ENCODE results near the gene SH3BGRL2. TPM values are rescaled to one million over a fixed set of nuclear protein-coding genes. Genes with fewer than 3 reads are reported as not detected.
A peak's percentile ranks its signal among the peaks of the same experiment; 100 is the strongest.

SH3BGRL2 gene
- total RNA-seq, 4 donors from 2014 or later, result 54.7 to 177 (median 128) TPM

- intact Hi-C loops (cut with DNase I; ENCODE audit: low total_unique reads), result no loop called here
- Histone ChIP-seq H3K27ac (no peak overlapping the region), H3K9me3 (no peaks in the 10 kb centered on the region), H3K4me3 (no peak overlapping the region), H3K27me3 (no peaks in the 10 kb centered on the region), H3K36me3 (no peaks in the 10 kb centered on the region), H3K4me1 (peaks cover 0 to 8% (median 5%) of the 10 kb centered on the region in 4 donors)
- no peak for TF ChIP-seq EP300 (IDR thresholded peaks at IDR 0.05; ENCODE audit: low read depth)
- no peak for TF ChIP-seq POLR2AphosphoS5 (IDR thresholded peaks at IDR 0.05)
- no peak for TF ChIP-seq POLR2A (IDR thresholded peaks at IDR 0.05)
- TF ChIP-seq CTCF (IDR thresholded peaks at IDR 0.05), result no peak
- in situ Hi-C loops (cut with MboI; ENCODE audit: low pct_ligation_motif_present in 1 of 4, low pct_unique_long_range_greater_than_20kb in 1 of 4, low sequenced_read_pairs in 3 of 4), result no loop called here
- DNase-seq, result no peak
- WGBS, 2 donors (ENCODE audit: low coverage in 1 of 2), result 77 to 79% methylated on average over 3 to 4 of the region's 4 CpGs
Observed at GRCh38 chr6:79640146-79641111, 9.3 kb downstream of the SH3BGRL2 start.

GRCh38 chr6:79646006-79646405, 14.9 kb downstream of the SH3BGRL2 start:
- Histone ChIP-seq H3K4me3 (no peak overlapping the region), H3K27ac (no peak overlapping the region), H3K36me3 (no peaks in the 10 kb centered on the region), H3K27me3 (no peaks in the 10 kb centered on the region), H3K4me1 (peaks cover 4 to 44% (median 25%) of the 10 kb centered on the region in 4 donors), H3K9me3 (no peaks in the 10 kb centered on the region)
- WGBS, 2 donors (ENCODE audit: low coverage in 1 of 2), result 50 to 56% methylated on average over 3 of the region's 3 CpGs
- intact Hi-C loops (cut with DNase I; ENCODE audit: low total_unique reads) (no loop called here), in situ Hi-C loops (cut with MboI; ENCODE audit: low pct_ligation_motif_present in 1 of 4, low pct_unique_long_range_greater_than_20kb in 1 of 4, low sequenced_read_pairs in 3 of 4) (no loop called here)
- TF ChIP-seq POLR2A (IDR thresholded peaks at IDR 0.05) (no peak), POLR2AphosphoS5 (IDR thresholded peaks at IDR 0.05) (no peak)
- DNase-seq, result no peak

GRCh38 chr6:79646561-79646960, 15.4 kb downstream of the SH3BGRL2 start:
- Histone ChIP-seq H3K27me3 (no peaks in the 10 kb centered on the region), H3K4me3 (no peak overlapping the region), H3K36me3 (no peaks in the 10 kb centered on the region), H3K27ac (no peak overlapping the region), H3K9me3 (no peaks in the 10 kb centered on the region), H3K4me1 (peaks cover 4 to 44% (median 25%) of the 10 kb centered on the region in 4 donors)
- TF ChIP-seq POLR2A (IDR thresholded peaks at IDR 0.05), result no peak
- TF ChIP-seq POLR2AphosphoS5 (IDR thresholded peaks at IDR 0.05), result no peak
- in situ Hi-C loops (cut with MboI; ENCODE audit: low pct_ligation_motif_present in 1 of 4, low pct_unique_long_range_greater_than_20kb in 1 of 4, low sequenced_read_pairs in 3 of 4), result no loop called here
- DNase-seq, result no peak
- intact Hi-C loops (cut with DNase I; ENCODE audit: low total_unique reads), result no loop called here

- Histone ChIP-seq H3K27ac (peak overlapping the region in 3 of 4 donors; percentile 7 to 68 (median 61)), H3K27me3 (no peaks in the 10 kb centered on the region), H3K9me3 (no peaks in the 10 kb centered on the region), H3K4me1 (peaks cover 4 to 46% (median 25%) of the 10 kb centered on the region in 4 donors), H3K36me3 (no peaks in the 10 kb centered on the region), H3K4me3 (no peak overlapping the region)
- intact Hi-C loops (cut with DNase I; ENCODE audit: low total_unique reads), result no loop called here
- WGBS, 2 donors (ENCODE audit: low coverage in 1 of 2), result 82 to 92% methylated on average over 2 of the region's 2 CpGs
- in situ Hi-C loops (cut with MboI; ENCODE audit: low pct_ligation_motif_present in 1 of 4, low pct_unique_long_range_greater_than_20kb in 1 of 4, low sequenced_read_pairs in 3 of 4), result no loop called here
- TF ChIP-seq CTCF (IDR thresholded peaks at IDR 0.05), result no peak
- no peak for TF ChIP-seq EP300 (IDR thresholded peaks at IDR 0.05; ENCODE audit: low read depth)
- no peak for TF ChIP-seq POLR2A (IDR thresholded peaks at IDR 0.05)
- TF ChIP-seq POLR2AphosphoS5 (IDR thresholded peaks at IDR 0.05), result no peak
- DNase-seq, result no peak
Observed at GRCh38 chr6:79647741-79648140, 16.6 kb downstream of the SH3BGRL2 start.

- peaks cover 4 to 51% (median 25%) of the 10 kb centered on the region in 4 donors for H3K4me1 ChIP-seq
- peak overlapping the region; percentile 51 to 68 (median 60) for H3K27ac ChIP-seq
- in situ Hi-C loops (cut with MboI; ENCODE audit: low pct_ligation_motif_present in 1 of 4, low pct_unique_long_range_greater_than_20kb in 1 of 4, low sequenced_read_pairs in 3 of 4), result no loop called here
- no peaks in the 10 kb centered on the region for H3K36me3 ChIP-seq
- H3K9me3 ChIP-seq, result no peaks in the 10 kb centered on the region
- intact Hi-C loops (cut with DNase I; ENCODE audit: low total_unique reads), result no loop called here
- no peak overlapping the region for H3K4me3 ChIP-seq
- DNase-seq, result no peak
- no peaks in the 10 kb centered on the region for H3K27me3 ChIP-seq
- no peak for TF ChIP-seq CTCF (IDR thresholded peaks at IDR 0.05)
- TF ChIP-seq EP300 (IDR thresholded peaks at IDR 0.05; ENCODE audit: low read depth), result no peak
- no peak for TF ChIP-seq POLR2AphosphoS5 (IDR thresholded peaks at IDR 0.05)
- TF ChIP-seq POLR2A (IDR thresholded peaks at IDR 0.05), result no peak
- WGBS, 2 donors (ENCODE audit: low coverage in 1 of 2), result 29% methylated on average over 2 of the region's 2 CpGs
Observed at GRCh38 chr6:79648328-79648727, 17.2 kb downstream of the SH3BGRL2 start.
